ENCODE results near the gene NEU2. TPM values are rescaled to one million over a fixed set of nuclear protein-coding genes. Genes with fewer than 3 reads are reported as not detected.
"Not testable (repeated sequence)": the region's sequence is repeated elsewhere in the genome, so short reads cannot be mapped to it uniquely, and the experiment has no call there.

NEU2 gene
- total RNA-seq, 4 donors from 2014 or later, result not detected

GRCh38 chr2:233051241-233052149, 19.0 kb downstream of the NEU2 start:
- H3K4me3 ChIP-seq, result no peak overlapping the region
- H3K27me3 ChIP-seq, result no peaks in the 10 kb centered on the region
- ATAC-seq (peak; percentile 40 to 56), DNase-seq (no peak)
- H3K27ac ChIP-seq, result peak overlapping the region in 3 of 4 donors; percentile 27 to 52 (median 42)
- H3K9me3 ChIP-seq, result no peaks in the 10 kb centered on the region
- in situ Hi-C loops (cut with MboI; ENCODE audit: low sequenced_read_pairs in 4 of 4) (loop anchor here in 2 of 4 donors (25.0 kb wide), 1 partner anchor 439 kb away; no protein-coding TSS in a partner anchor), intact Hi-C loops (cut with DNase I; ENCODE audit: low total_unique reads) (loop anchor here (10.0 kb wide), 1 partner anchor 287 kb away; no protein-coding TSS in a partner anchor)
- TF ChIP-seq, protein P1, sequence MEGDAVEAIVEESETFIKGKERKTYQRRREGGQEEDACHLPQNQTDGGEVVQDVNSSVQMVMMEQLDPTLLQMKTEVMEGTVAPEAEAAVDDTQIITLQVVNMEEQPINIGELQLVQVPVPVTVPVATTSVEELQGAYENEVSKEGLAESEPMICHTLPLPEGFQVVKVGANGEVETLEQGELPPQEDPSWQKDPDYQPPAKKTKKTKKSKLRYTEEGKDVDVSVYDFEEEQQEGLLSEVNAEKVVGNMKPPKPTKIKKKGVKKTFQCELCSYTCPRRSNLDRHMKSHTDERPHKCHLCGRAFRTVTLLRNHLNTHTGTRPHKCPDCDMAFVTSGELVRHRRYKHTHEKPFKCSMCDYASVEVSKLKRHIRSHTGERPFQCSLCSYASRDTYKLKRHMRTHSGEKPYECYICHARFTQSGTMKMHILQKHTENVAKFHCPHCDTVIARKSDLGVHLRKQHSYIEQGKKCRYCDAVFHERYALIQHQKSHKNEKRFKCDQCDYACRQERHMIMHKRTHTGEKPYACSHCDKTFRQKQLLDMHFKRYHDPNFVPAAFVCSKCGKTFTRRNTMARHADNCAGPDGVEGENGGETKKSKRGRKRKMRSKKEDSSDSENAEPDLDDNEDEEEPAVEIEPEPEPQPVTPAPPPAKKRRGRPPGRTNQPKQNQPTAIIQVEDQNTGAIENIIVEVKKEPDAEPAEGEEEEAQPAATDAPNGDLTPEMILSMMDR (IDR thresholded peaks at IDR 0.05 in 4 of 5, conservative IDR thresholded peaks at IDR 0.05 in 1 of 5), result no peak
- no peak for TF ChIP-seq POLR2A (IDR thresholded peaks at IDR 0.05)
- peaks cover 0 to 9% of the 10 kb centered on the region in 2 donors for H3K4me1 ChIP-seq
- H3K36me3 ChIP-seq, result no peaks in the 10 kb centered on the region

GRCh38 chr2:233052517-233052916, 20.0 kb downstream of the NEU2 start:
- H3K9me3 ChIP-seq, DNase-seq, H3K4me1 ChIP-seq, H3K36me3 ChIP-seq, H3K4me3 ChIP-seq, H3K27me3 ChIP-seq, ATAC-seq: not testable (repeated sequence)
- in situ Hi-C loops (cut with MboI; ENCODE audit: low sequenced_read_pairs in 4 of 4) (loop anchor here in 2 of 4 donors (25.0 kb wide), 1 partner anchor 440 kb away; no protein-coding TSS in a partner anchor), intact Hi-C loops (cut with DNase I; ENCODE audit: low total_unique reads) (loop anchor here (10.0 kb wide), 1 partner anchor 288 kb away; no protein-coding TSS in a partner anchor)
- peak overlapping the region in 2 of 4 donors; percentile 27 to 47 for H3K27ac ChIP-seq

- in situ Hi-C loops (cut with MboI; ENCODE audit: low sequenced_read_pairs in 4 of 4) (loop anchor here in 2 of 4 donors (25.0 kb wide), 1 partner anchor 442 kb away; no protein-coding TSS in a partner anchor), intact Hi-C loops (cut with DNase I; ENCODE audit: low total_unique reads) (loop anchor here (1.0 to 10.0 kb wide), 2 partner anchors 201 to 289 kb away; no protein-coding TSS in a partner anchor)
- no peaks in the 10 kb centered on the region for H3K36me3 ChIP-seq
- TF ChIP-seq, protein P1 (IDR thresholded peaks at IDR 0.05 in 4 of 5, conservative IDR thresholded peaks at IDR 0.05 in 1 of 5), result peak; percentile 61 to 93 (median 86)
- no peak for TF ChIP-seq POLR2A (IDR thresholded peaks at IDR 0.05)
- no peaks in the 10 kb centered on the region for H3K9me3 ChIP-seq
- no peak overlapping the region for H3K4me3 ChIP-seq
- no peaks in the 10 kb centered on the region for H3K27me3 ChIP-seq
- H3K27ac ChIP-seq, result no peak overlapping the region
- ATAC-seq, result no peak
- peak in 1 of 2 donors; percentile 29 for DNase-seq
- H3K4me1 ChIP-seq, result peaks cover 0 to 9% of the 10 kb centered on the region in 2 donors
Measured at GRCh38 chr2:233053928-233054784, 21.7 kb downstream of the NEU2 start.

DNA sequence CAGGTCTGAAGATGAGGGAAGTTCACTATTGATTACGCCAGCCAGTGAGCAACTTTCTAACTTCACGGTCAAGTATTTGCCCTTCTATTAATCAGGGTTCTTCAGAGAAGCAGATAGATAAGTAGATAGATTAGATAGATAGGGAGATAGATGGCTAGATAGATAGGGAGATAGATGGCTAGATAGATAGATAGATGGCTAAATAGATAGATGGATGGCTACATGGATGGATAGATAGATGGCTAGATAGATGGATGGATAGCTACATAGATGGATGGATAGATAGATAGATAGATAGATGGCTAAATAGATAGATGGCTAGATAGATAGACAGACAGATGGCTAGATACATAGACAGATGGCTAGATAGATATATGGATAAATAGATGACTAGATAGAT, 22.9 kb downstream of the NEU2 start:
- H3K4me1 ChIP-seq, result peaks cover 0 to 9% of the 10 kb centered on the region in 2 donors
- in situ Hi-C loops (cut with MboI; ENCODE audit: low sequenced_read_pairs in 4 of 4), result loop anchor here in 2 of 4 donors (25.0 kb wide), 1 partner anchor 443 kb away; no protein-coding TSS in a partner anchor
- H3K27me3 ChIP-seq, result no peaks in the 10 kb centered on the region
- DNase-seq (no peak), ATAC-seq (no peak)
- H3K9me3 ChIP-seq, result no peaks in the 10 kb centered on the region
- intact Hi-C loops (cut with DNase I; ENCODE audit: low total_unique reads), result loop anchor here (10.0 kb wide), 1 partner anchor 291 kb away; no protein-coding TSS in a partner anchor
- no peak for TF ChIP-seq POLR2A (IDR thresholded peaks at IDR 0.05)
- TF ChIP-seq, protein P1 (IDR thresholded peaks at IDR 0.05 in 4 of 5, conservative IDR thresholded peaks at IDR 0.05 in 1 of 5), result no peak
- H3K4me3 ChIP-seq, result no peak overlapping the region
- no peaks in the 10 kb centered on the region for H3K36me3 ChIP-seq
- no peak overlapping the region for H3K27ac ChIP-seq
